ENCODE measurements around the gene ARG2. TPM values are rescaled to one million over a fixed set of nuclear protein-coding genes. Genes with fewer than 3 reads are reported as not detected.

The ARG2 gene
- total RNA-seq, 1 experiment from 2014 or later = 35.6 TPM

GRCh38 chr14:67579040-67579439 is 40.7 kb upstream of the ARG2 start:
- H3K27me3 ChIP-seq (replicated peaks; ENCODE audit: insufficient read depth, low read depth, low read length, poor library complexity) = no peaks in the 10 kb centered on the region
- no peaks in the 10 kb centered on the region for H3K4me1 ChIP-seq (ENCODE audit: insufficient read depth, low read length, poor library complexity, severe bottlenecking)
- H3K4me3 ChIP-seq (ENCODE audit: low read depth, low read length, poor library complexity, severe bottlenecking) = no peak overlapping the region
- ChIA-PET POLR2A (ENCODE audit: low non-redundant PET) (interaction anchor here (0.7 kb wide), 1 partner anchor 13 kb away, joined by 3 read pairs; no protein-coding TSS in a partner anchor), CTCF (no interaction called here)
- TF ChIP-seq CTCF (conservative IDR thresholded peaks at IDR 0.05; ENCODE audit: low read depth, low read length) = no peak
- TF ChIP-seq EZH2 (IDR thresholded peaks at IDR 0.05; ENCODE audit: borderline replicate concordance, low read depth, low read length, poor library complexity, severe bottlenecking) = no peak
- no peak for DNase-seq (ENCODE audit: low spot score)
- intact Hi-C loops (cut with micrococcal nuclease; ENCODE audit: unreplicated experiment) = no loop called here
- no TSS peak for BruUV-seq (replicated peaks)
- H3K27ac ChIP-seq (ENCODE audit: low read depth, low read length, poor library complexity, severe bottlenecking) = no peak overlapping the region
- no peaks in the 10 kb centered on the region for H3K36me3 ChIP-seq (ENCODE audit: insufficient read depth, low read length, poor library complexity, severe bottlenecking)
- no peaks in the 10 kb centered on the region for H3K9me3 ChIP-seq (ENCODE audit: low read depth, low read length, poor library complexity, severe bottlenecking)

GRCh38 chr14:67579636-67580035 is 40.1 kb upstream of the ARG2 start:
- POLR2A ChIA-PET (ENCODE audit: low non-redundant PET) = interaction anchor here (0.7 kb wide), 1 partner anchor 13 kb away, joined by 3 read pairs; no protein-coding TSS in a partner anchor
- TF ChIP-seq CTCF (conservative IDR thresholded peaks at IDR 0.05; ENCODE audit: low read depth, low read length) (no peak), EZH2 (IDR thresholded peaks at IDR 0.05; ENCODE audit: borderline replicate concordance, low read depth, low read length, poor library complexity, severe bottlenecking) (no peak)
- Histone ChIP-seq H3K4me3 (ENCODE audit: low read depth, low read length, poor library complexity, severe bottlenecking) (no peak overlapping the region), H3K4me1 (ENCODE audit: insufficient read depth, low read length, poor library complexity, severe bottlenecking) (no peaks in the 10 kb centered on the region), H3K9me3 (ENCODE audit: low read depth, low read length, poor library complexity, severe bottlenecking) (no peaks in the 10 kb centered on the region), H3K27ac (ENCODE audit: low read depth, low read length, poor library complexity, severe bottlenecking) (no peak overlapping the region), H3K27me3 (replicated peaks; ENCODE audit: insufficient read depth, low read depth, low read length, poor library complexity) (no peaks in the 10 kb centered on the region), H3K36me3 (ENCODE audit: insufficient read depth, low read length, poor library complexity, severe bottlenecking) (no peaks in the 10 kb centered on the region)
- no peak for DNase-seq (ENCODE audit: low spot score)
- CTCF ChIA-PET = no interaction called here
- BruUV-seq (replicated peaks) = no TSS peak
- intact Hi-C loops (cut with micrococcal nuclease; ENCODE audit: unreplicated experiment) = no loop called here

GRCh38 chr14:67580336-67581171 is 39.2 kb upstream of the ARG2 start:
- intact Hi-C loops (cut with micrococcal nuclease; ENCODE audit: unreplicated experiment) = no loop called here
- no TSS peak for BruUV-seq (replicated peaks)

More at GRCh38 chr14:67580336-67581171, 39.2 kb upstream of the ARG2 start:
- no peaks in the 10 kb centered on the region for H3K36me3 ChIP-seq (ENCODE audit: insufficient read depth, low read length, poor library complexity, severe bottlenecking)
- no peak overlapping the region for H3K4me3 ChIP-seq (ENCODE audit: low read depth, low read length, poor library complexity, severe bottlenecking)
- no peak overlapping the region for H3K27ac ChIP-seq (ENCODE audit: low read depth, low read length, poor library complexity, severe bottlenecking)
- no peak for DNase-seq (ENCODE audit: low spot score)
- H3K27me3 ChIP-seq (replicated peaks; ENCODE audit: insufficient read depth, low read depth, low read length, poor library complexity) = no peaks in the 10 kb centered on the region
- TF ChIP-seq EZH2 (IDR thresholded peaks at IDR 0.05; ENCODE audit: borderline replicate concordance, low read depth, low read length, poor library complexity, severe bottlenecking) = no peak
- no peak for TF ChIP-seq CTCF (conservative IDR thresholded peaks at IDR 0.05; ENCODE audit: low read depth, low read length)
- ChIA-PET CTCF (interaction anchor here (1.1 kb wide), 1 partner anchor 9 kb away, joined by 4 read pairs; no protein-coding TSS in a partner anchor), POLR2A (ENCODE audit: low non-redundant PET) (interaction anchor here (0.7 kb wide), 1 partner anchor 941 kb away, joined by 3 read pairs; no protein-coding TSS in a partner anchor)
- no peaks in the 10 kb centered on the region for H3K9me3 ChIP-seq (ENCODE audit: low read depth, low read length, poor library complexity, severe bottlenecking)
- H3K4me1 ChIP-seq (ENCODE audit: insufficient read depth, low read length, poor library complexity, severe bottlenecking) = no peaks in the 10 kb centered on the region

Data from A673 (cell line).